HEK293 (cell line): ENCODE data around the gene ATP6V1F.

Experiments
- CTCF ChIA-PET: fragments of 350-600 bp; formaldehyde crosslinking; extraction: SDS; loops from one replicate; lab custom pipeline; 2021; ENCODE audit warnings: antibody characterized with exemption; lab: Yijun Ruan, JAX
- POLR2A ChIA-PET: fragments of 300-600 bp; formaldehyde crosslinking; extraction: SDS; loops from one replicate; lab custom pipeline; 2020; ENCODE audit warnings: antibody characterized with exemption, inconsistent platforms; lab: Yijun Ruan, JAX
- H3K27ac ChIP-seq: fragments of 200-500 bp; sonication (Bioruptor generic); 2 replicates; pipeline ENCODE4 v1.5.1; 2014; ENCODE audit warnings: low read depth, low read length, control low read depth, inconsistent platforms; ENCODE audit errors: extremely low read depth
- H3K36me3 ChIP-seq, 2 experiments: fragments of 200-500 bp in 1 of 2; sonication (Bioruptor generic) in 1 of 2; 1 replicate in 1 of 2; 2 replicates in 1 of 2; pipeline ENCODE4 v1.5.1; 2014 to 2017; ENCODE audit warnings: inconsistent platforms in 2 of 2, low read length in 2 of 2; ENCODE audit not compliant: control insufficient read depth in 2 of 2, insufficient read depth in 1 of 2
- H3K4me1 ChIP-seq: fragments of 200-500 bp; sonication (Bioruptor generic); 2 replicates; pipeline ENCODE4 v1.5.1; 2014; ENCODE audit warnings: mild to moderate bottlenecking, low read length, inconsistent platforms; ENCODE audit not compliant: control insufficient read depth, insufficient read depth
- H3K4me3 ChIP-seq: 2 replicates; pipeline ENCODE4 v1.5.1; 2011; ENCODE audit warnings: low read depth, mild to moderate bottlenecking, control low read depth, low read length, moderate library complexity
- H3K9me3 ChIP-seq: fragments of 200-500 bp; sonication (Bioruptor generic); 2 replicates; pipeline ENCODE4 v1.5.1; 2014; ENCODE audit warnings: low read depth, low read length, inconsistent platforms; ENCODE audit not compliant: control insufficient read depth, insufficient read depth
- CTCF ChIP-seq: fragments of 450-650 bp; formaldehyde crosslinking; IDR thresholded peaks from 2 replicates; pipeline ENCODE4 v1.5.1; 2016; ENCODE audit warnings: missing biosample characterization, missing genetic modification characterization
- EGR2 ChIP-seq: fragments of 450-650 bp; formaldehyde crosslinking; IDR thresholded peaks from 2 replicates; pipeline ENCODE4 v1.5.1; 2016; ENCODE audit warnings: low read depth, missing biosample characterization, missing genetic modification characterization
- GLI2 ChIP-seq: fragments of 450-650 bp; formaldehyde crosslinking; IDR thresholded peaks from 2 replicates; pipeline ENCODE4; 2017; ENCODE audit warnings: missing biosample characterization, missing genetic modification characterization, low read depth, borderline replicate concordance
- GLIS1 ChIP-seq: fragments of 450-650 bp; formaldehyde crosslinking; IDR thresholded peaks from 2 replicates; pipeline ENCODE4 v1.5.1; 2016; ENCODE audit warnings: missing biosample characterization, missing genetic modification characterization
- HIC1 ChIP-seq: fragments of 450-650 bp; formaldehyde crosslinking; IDR thresholded peaks from 2 replicates; pipeline ENCODE4 v1.5.1; 2016; ENCODE audit warnings: missing biosample characterization, missing genetic modification characterization
- KLF9 ChIP-seq: fragments of 450-650 bp; formaldehyde crosslinking; IDR thresholded peaks from 2 replicates; pipeline ENCODE4 v1.5.1; 2016; ENCODE audit warnings: missing biosample characterization, missing genetic modification characterization, low read depth
- WT1 ChIP-seq: fragments of 450-650 bp; formaldehyde crosslinking; IDR thresholded peaks from 2 replicates; pipeline ENCODE4 v1.5.1; 2016; ENCODE audit warnings: missing biosample characterization, missing genetic modification characterization
- ZFHX2 ChIP-seq: fragments of 450-650 bp; formaldehyde crosslinking; conservative IDR thresholded peaks from 2 replicates; pipeline ENCODE4 v1.5.1; 2016; ENCODE audit warnings: missing biosample characterization, missing genetic modification characterization
- ZNF18 ChIP-seq: fragments of 450-650 bp; formaldehyde crosslinking; IDR thresholded peaks from 2 replicates; pipeline ENCODE4 v1.5.1; 2016; ENCODE audit warnings: missing biosample characterization, missing genetic modification characterization
- ZNF26 ChIP-seq: fragments of 450-650 bp; formaldehyde crosslinking; IDR thresholded peaks from 2 replicates; pipeline ENCODE4 v1.5.1; 2016; ENCODE audit warnings: missing biosample characterization, missing genetic modification characterization
- ZNF707 ChIP-seq: fragments of 450-650 bp; formaldehyde crosslinking; IDR thresholded peaks from 2 replicates; pipeline ENCODE4 v1.5.1; 2016; ENCODE audit warnings: missing biosample characterization, missing genetic modification characterization
- ZSCAN30 ChIP-seq: fragments of 450-650 bp; IDR thresholded peaks from 2 replicates; pipeline ENCODE4 v1.5.1; 2018; ENCODE audit warnings: missing biosample characterization, mild to moderate bottlenecking, missing genetic modification characterization, moderate library complexity

Gene ATP6V1F

GRCh38 chr7:128844777-128845311, 17.8 kb upstream of the ATP6V1F start (continued):
- TF ChIP-seq GLIS1 (tag by site-specific recombination), result no peak

- no peak for TF ChIP-seq ZNF18
- TF ChIP-seq, all 188 proteins: peak for 0
- H3K27ac ChIP-seq, result no peak overlapping the region
- H3K36me3 ChIP-seq, result peaks cover 0 to 94% of the 10 kb centered on the region in 2 experiments; a peak in 1 of 3 replicates
- no peaks in the 10 kb centered on the region for H3K9me3 ChIP-seq
- ChIA-PET CTCF (interaction anchor here (0.5 kb wide), 1 partner anchor 246 kb away, joined by 3 read pairs; no protein-coding TSS in a partner anchor), POLR2A (no interaction called here)
- H3K4me3 ChIP-seq, result no peak overlapping the region
- no peaks in the 10 kb centered on the region for H3K4me1 ChIP-seq
Observed at GRCh38 chr7:128845475-128845874, 17.2 kb upstream of the ATP6V1F start.

- TF ChIP-seq KLF9 (tag by site-specific recombination) (0 out of 2 replicates have a peak, but pooled peaks have one; percentile 32), WT1 (tag by site-specific recombination) (no peak), ZFHX2 (peak; percentile 58), EGR2 (tag by site-specific recombination) (peak; percentile 59), HIC1 (tag by site-specific recombination) (0 out of 2 replicates have a peak, but pooled peaks have one; percentile 28), ZNF707 (tag by site-specific recombination) (no peak), ZNF26 (no peak)
- TF ChIP-seq, all 188 proteins: peak for 4
- ChIA-PET CTCF (interaction anchor here (0.5 kb wide), 1 partner anchor 246 kb away, joined by 3 read pairs; no protein-coding TSS in a partner anchor), POLR2A (no interaction called here)
- no peaks in the 10 kb centered on the region for H3K4me1 ChIP-seq
- H3K27ac ChIP-seq, result no peak overlapping the region
- H3K36me3 ChIP-seq, result peaks cover 0 to 94% of the 10 kb centered on the region in 2 experiments; a peak in 1 of 3 replicates
- no peak overlapping the region for H3K4me3 ChIP-seq
- H3K9me3 ChIP-seq, result no peaks in the 10 kb centered on the region
Observed at GRCh38 chr7:128845987-128846386, 16.7 kb upstream of the ATP6V1F start.

GRCh38 chr7:128846781-128847444, 15.7 kb upstream of the ATP6V1F start:
- Histone ChIP-seq H3K4me3 (no peak overlapping the region), H3K9me3 (no peaks in the 10 kb centered on the region), H3K4me1 (no peaks in the 10 kb centered on the region), H3K36me3 (peaks cover 0 to 93% of the 10 kb centered on the region in 2 experiments; a peak in 1 of 3 replicates), H3K27ac (no peak overlapping the region)
- no peak for TF ChIP-seq CTCF (tag by site-specific recombination)
- TF ChIP-seq GLI2 (tag by site-specific recombination), result no peak
- no peak for TF ChIP-seq ZSCAN30 (tag by site-specific recombination)
- ChIA-PET POLR2A (interaction anchor here (0.6 kb wide), 1 partner anchor 15 kb away, joined by 3 read pairs; no protein-coding TSS in a partner anchor), CTCF (interaction anchor here (0.6 kb wide), 1 partner anchor 124 kb away, joined by 3 read pairs; no protein-coding TSS in a partner anchor)
